GM21447 (cell line): ENCODE results near the gene ARAF.

Source experiments
- ATAC-seq: cut with Tn5 transposase; IDR thresholded peaks from one replicate; pipeline ENCODE4 v1.9.1; 2021; ENCODE audit not compliant: unreplicated experiment

Gene ARAF

GRCh38 chrX:47619486-47620302 lies 58.7 kb downstream of the ARAF start, which contains the start of gene SYN1:
SYN1 (minus strand) TSS chrX:47619857; CDS start chrX:47619728, 129 bp downstream.
- no peak for ATAC-seq

DNA sequence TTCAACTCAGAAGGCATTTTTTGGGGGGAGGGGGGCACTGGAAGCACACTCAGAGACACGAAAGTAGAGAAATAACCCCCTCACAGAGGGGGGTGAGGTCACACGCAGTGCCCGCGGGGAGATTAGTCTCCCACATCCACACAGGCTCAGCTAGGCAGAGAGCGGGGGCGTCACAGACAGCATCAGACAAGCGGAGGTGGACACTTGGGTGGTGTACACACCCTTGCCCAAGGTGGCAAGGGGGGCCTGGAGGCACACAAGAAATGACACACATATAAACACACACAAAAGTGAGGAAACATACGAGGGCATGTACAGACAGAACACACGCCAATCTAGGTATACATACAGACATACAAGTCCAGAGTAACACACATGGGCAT lies 59.3 kb downstream of the ARAF start:
- ATAC-seq: no peak
